ENCODE measurements around the gene MBP.

The MBP gene

DNA sequence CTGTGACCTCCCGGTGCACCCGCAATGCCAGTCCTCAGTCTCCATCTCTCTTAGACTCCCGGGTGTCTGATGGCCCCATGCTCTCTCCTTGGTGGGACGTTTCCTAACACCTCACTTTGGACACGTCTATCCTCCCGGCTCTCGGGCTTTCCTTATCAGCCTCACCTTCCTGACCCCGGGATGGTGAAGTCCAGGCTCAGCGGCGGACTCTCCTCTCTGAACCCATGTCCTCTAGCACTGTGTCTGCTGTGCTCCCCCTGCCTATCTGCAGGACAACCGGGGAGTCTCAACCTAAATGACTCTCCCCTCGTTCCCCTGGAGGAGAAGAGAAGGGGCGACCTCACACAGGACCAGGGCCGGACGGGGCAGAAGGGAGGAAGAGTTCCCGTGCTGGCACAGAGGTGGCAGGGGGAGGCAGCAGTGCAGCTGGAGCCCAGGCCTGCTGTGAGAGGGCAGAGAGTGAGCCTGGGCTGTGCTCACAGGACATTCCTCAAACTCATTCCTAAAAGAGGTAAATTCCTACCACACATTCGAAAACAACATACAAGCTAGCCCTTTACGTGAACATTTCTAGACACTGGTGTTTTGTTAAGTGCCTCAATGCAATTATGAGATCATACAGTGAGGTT, 41.9 kb downstream of the MBP start:
- ATAC-seq (ENCODE audit: low read depth) (no peak), DNase-seq (ENCODE audit: low spot score) (no peak)
- no peak overlapping the region for H3K4me3 ChIP-seq (ENCODE audit: severe bottlenecking)
- TF ChIP-seq CTCF (IDR thresholded peaks at IDR 0.05; ENCODE audit: poor library complexity, severe bottlenecking): no peak
- no peaks in the 10 kb centered on the region for H3K9me3 ChIP-seq (ENCODE audit: severe bottlenecking)
- peak overlapping the region; percentile 81 for H3K27ac ChIP-seq (ENCODE audit: poor library complexity, severe bottlenecking)
- H3K4me1 ChIP-seq (ENCODE audit: insufficient read depth, poor library complexity, severe bottlenecking): peaks cover 40% of the 10 kb centered on the region
- H3K27me3 ChIP-seq (ENCODE audit: insufficient read depth, poor library complexity, severe bottlenecking): no peaks in the 10 kb centered on the region
- peaks cover 12% of the 10 kb centered on the region; the same call in 1 of the 2 replicates for H3K36me3 ChIP-seq (ENCODE audit: low read depth)

- 0 out of 2 replicates have a peak, but pooled peaks cover 7% of the 10 kb centered on the region for H3K36me3 ChIP-seq (ENCODE audit: low read depth)
- DNase-seq (ENCODE audit: low spot score) (no peak), ATAC-seq (ENCODE audit: low read depth) (no peak)
- H3K4me1 ChIP-seq (ENCODE audit: insufficient read depth, poor library complexity, severe bottlenecking): peaks cover 49% of the 10 kb centered on the region
- TF ChIP-seq CTCF (IDR thresholded peaks at IDR 0.05; ENCODE audit: poor library complexity, severe bottlenecking): no peak
- no peak overlapping the region for H3K4me3 ChIP-seq (ENCODE audit: severe bottlenecking)
- H3K27ac ChIP-seq (ENCODE audit: poor library complexity, severe bottlenecking): peak overlapping the region; percentile 81
- no peaks in the 10 kb centered on the region for H3K9me3 ChIP-seq (ENCODE audit: severe bottlenecking)
- H3K27me3 ChIP-seq (ENCODE audit: insufficient read depth, poor library complexity, severe bottlenecking): no peaks in the 10 kb centered on the region
Measured at GRCh38 chr18:77089723-77090285, 42.8 kb downstream of the MBP start.

DNA sequence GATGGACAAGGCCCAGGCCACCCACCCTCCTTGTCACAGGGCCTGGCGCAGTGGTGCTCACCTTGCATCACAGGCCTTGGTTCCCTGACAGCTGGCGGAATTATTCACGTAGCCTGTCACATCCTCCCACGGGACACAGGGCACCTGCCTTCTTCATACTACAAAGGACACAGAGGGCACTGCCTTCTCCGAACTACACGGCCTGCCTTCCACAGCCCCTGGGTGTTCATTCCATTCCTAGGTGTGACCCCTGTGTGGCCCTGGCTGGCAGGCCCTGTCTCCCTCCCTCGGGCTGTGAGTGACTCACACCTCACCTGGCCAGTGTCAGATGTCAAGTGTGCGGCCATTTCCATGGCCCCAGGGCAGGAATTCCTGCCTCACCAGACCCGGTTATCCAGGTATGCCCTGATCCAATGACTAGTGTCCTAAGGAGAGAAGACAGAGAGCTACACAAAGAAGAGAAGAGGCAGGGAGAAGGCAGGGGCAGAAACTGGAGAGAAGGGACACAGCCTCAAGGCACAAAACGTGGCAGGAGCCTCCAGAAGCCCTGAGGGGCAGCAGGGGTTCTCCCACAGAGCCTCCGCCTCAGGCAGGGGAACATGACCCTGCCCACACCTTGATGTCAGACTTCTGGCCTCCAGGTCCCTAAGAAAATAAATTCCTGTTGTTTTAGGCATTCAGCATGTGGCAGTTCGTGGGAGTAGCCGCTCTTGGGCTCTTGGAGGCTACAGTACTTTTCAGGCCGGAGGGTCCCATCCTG, 43.4 kb downstream of the MBP start:
- H3K36me3 ChIP-seq (ENCODE audit: low read depth): 0 out of 2 replicates have a peak, but pooled peaks cover 7% of the 10 kb centered on the region
- TF ChIP-seq CTCF (IDR thresholded peaks at IDR 0.05; ENCODE audit: poor library complexity, severe bottlenecking): no peak
- H3K9me3 ChIP-seq (ENCODE audit: severe bottlenecking): no peaks in the 10 kb centered on the region
- H3K27me3 ChIP-seq (ENCODE audit: insufficient read depth, poor library complexity, severe bottlenecking): no peaks in the 10 kb centered on the region
- peak overlapping the region; percentile 81 for H3K27ac ChIP-seq (ENCODE audit: poor library complexity, severe bottlenecking)
- peak; percentile 93 for DNase-seq (ENCODE audit: low spot score)
- peak; percentile 87 for ATAC-seq (ENCODE audit: low read depth)
- H3K4me1 ChIP-seq (ENCODE audit: insufficient read depth, poor library complexity, severe bottlenecking): peaks cover 50% of the 10 kb centered on the region
- H3K4me3 ChIP-seq (ENCODE audit: severe bottlenecking): no peak overlapping the region

DNA sequence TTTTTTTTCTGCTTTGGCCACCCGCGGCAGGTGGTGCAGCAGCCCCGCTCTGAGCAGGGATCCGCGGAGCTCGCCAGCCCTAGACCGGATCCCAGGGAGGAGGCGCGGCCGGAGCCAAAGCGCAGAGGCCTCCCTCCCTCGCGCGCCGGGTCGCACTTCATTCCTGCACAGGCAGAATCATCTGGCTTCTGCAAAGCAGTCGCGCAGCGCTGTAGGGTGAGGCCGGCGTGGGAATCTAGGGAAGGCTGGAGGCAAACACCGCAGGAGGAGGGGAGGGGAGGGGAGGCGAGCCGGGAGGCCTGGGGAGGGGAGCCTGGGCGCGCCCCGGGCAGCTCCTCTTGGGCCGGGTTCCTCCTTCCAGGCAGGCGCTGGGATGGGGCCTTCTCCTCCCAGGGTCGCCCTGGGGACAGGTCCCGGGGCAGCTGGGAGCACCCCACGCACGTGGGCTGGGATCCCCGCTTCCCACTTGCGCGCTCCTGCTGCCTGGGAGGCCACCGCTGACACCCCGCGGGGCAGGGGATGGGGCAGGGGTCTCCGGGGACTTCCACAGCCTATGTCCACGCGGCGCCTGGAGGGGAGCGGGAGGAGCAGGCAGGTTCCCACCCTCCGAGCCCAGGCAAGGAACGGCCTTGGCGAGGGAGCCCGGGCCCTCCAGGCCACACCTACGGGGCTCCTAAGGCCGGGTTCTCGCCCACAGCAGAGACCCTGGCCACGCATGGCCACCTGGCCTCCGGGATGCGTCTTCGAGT, 45.0 kb downstream of the MBP start:
- Histone ChIP-seq H3K9me3 (ENCODE audit: severe bottlenecking) (no peaks in the 10 kb centered on the region), H3K27ac (ENCODE audit: poor library complexity, severe bottlenecking) (peak overlapping the region; percentile 81), H3K27me3 (ENCODE audit: insufficient read depth, poor library complexity, severe bottlenecking) (no peaks in the 10 kb centered on the region), H3K4me3 (ENCODE audit: severe bottlenecking) (no peak overlapping the region), H3K4me1 (ENCODE audit: insufficient read depth, poor library complexity, severe bottlenecking) (peaks cover 50% of the 10 kb centered on the region), H3K36me3 (ENCODE audit: low read depth) (peaks cover 13% of the 10 kb centered on the region; the same call in 1 of the 2 replicates)
- DNase-seq (ENCODE audit: low spot score) (no peak), ATAC-seq (ENCODE audit: low read depth) (peak; percentile 6; the same call in 1 of the 3 replicates)
- TF ChIP-seq CTCF (IDR thresholded peaks at IDR 0.05; ENCODE audit: poor library complexity, severe bottlenecking): no peak
